GM19468 (cell line): ENCODE measurements around the gene GNAI1.
"Not testable (repeated sequence)": the region's sequence is repeated elsewhere in the genome, so short reads cannot be mapped to it uniquely, and the experiment has no call there.

Source experiments
- ATAC-seq: cut with Tn5 transposase; IDR thresholded peaks from one replicate; pipeline ENCODE4 v1.9.1; 2021; ENCODE audit warnings: mild to moderate bottlenecking, moderate library complexity, moderate number of reproducible peaks; ENCODE audit not compliant: unreplicated experiment; ENCODE audit errors: extremely low read depth

GNAI1 gene

GRCh38 chr7:80154656-80155333 is 20.2 kb downstream of the GNAI1 start:
- no peak for ATAC-seq

- no peak for ATAC-seq
Observed at GRCh38 chr7:80155374-80155773, 20.7 kb downstream of the GNAI1 start.

DNA sequence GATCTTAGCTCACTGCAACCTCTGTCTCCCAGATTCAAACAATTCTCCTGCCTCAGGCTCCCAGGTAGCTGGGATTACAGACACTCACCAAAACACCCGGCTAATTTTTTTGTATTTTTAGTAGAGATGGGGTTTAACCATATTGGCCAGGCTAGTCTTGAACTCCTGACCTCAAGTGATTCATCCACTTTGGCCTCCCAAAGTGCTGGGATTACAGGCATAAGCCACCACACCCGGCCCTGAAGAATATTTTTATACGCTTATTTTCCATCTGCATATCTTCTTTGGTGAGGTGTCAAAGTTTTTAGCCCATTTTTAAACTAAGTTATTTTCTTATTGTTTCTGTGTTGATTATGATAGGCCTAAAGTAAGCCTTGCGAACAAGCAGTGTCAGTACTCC is 23.1 kb downstream of the GNAI1 start:
- not testable (repeated sequence) for ATAC-seq

- no peak for ATAC-seq
Observed at GRCh38 chr7:80159802-80160201, 25.2 kb downstream of the GNAI1 start.

DNA sequence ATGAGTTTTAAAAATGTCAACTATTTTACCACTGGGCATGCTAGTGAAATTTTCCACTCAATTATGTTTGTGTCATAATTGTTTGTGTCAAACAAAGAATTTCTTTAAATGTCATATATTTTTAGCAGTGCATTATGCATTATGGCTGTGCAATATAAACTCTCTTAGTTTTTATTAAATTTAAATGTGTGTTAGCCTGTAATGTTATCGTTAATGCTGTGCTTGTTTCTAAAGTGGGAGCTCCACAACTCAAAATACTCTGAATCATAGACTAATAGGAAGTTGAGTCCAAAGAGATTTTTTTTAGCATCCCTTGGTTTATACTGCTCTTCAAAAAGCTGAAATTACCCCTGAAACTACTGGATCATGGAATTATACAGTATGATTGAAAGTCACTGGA is 26.8 kb downstream of the GNAI1 start:
- ATAC-seq: no peak

- no peak for ATAC-seq
Observed at GRCh38 chr7:80165177-80165576, 30.5 kb downstream of the GNAI1 start.

- ATAC-seq: no peak
Observed at GRCh38 chr7:80170445-80170844, 35.8 kb downstream of the GNAI1 start.

DNA sequence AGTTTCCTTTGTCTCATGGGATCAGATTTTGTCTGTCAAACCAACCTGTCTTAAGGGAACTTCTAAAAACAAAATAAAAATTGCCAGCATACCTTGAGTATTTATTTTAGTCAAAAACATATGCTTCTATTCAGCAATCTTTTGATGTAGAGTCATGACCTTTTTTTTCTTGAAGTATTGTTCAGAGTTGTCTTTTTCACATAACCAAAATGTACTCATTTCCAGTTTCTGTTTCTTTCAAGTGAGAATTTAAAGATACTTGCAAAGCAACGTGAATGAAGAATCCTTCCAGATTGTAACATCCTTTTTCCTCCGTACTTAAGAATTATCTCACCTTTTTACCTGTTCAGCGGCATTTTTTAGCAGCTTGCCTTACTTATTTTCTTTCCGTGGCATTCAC is 37.8 kb downstream of the GNAI1 start:
- no peak for ATAC-seq

GRCh38 chr7:80175744-80176143 is 41.1 kb downstream of the GNAI1 start:
- ATAC-seq: no peak

GRCh38 chr7:80181411-80181810 is 46.8 kb downstream of the GNAI1 start:
- no peak for ATAC-seq

GRCh38 chr7:80182630-80183276 is 48.1 kb downstream of the GNAI1 start:
- ATAC-seq: no peak

GRCh38 chr7:80183351-80183750 is 48.7 kb downstream of the GNAI1 start:
- ATAC-seq: no peak

GRCh38 chr7:80183900-80184685 is 49.5 kb downstream of the GNAI1 start:
- ATAC-seq: no peak

- no peak for ATAC-seq
Observed at GRCh38 chr7:80184693-80185092, 50.1 kb downstream of the GNAI1 start.

GRCh38 chr7:80185571-80185970 is 50.9 kb downstream of the GNAI1 start:
- ATAC-seq: no peak

DNA sequence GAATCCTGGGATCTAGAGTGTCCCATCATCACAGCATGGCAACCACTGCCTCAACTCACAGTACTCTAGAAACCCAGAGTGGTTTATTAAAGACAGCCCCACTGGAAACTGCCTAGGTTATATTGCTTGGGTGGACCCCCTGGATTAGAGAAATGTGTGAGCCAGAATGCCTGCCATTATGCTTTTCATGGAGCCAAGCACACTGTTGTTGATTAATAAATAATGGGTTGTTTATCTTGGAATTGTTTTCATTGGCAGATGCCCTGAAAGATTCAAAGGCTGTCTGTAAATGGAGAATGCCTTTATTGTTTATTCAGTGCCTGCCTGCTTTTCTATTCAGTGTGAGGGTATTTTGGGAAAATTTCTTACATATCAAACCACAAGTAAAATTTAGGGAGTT is 52.1 kb downstream of the GNAI1 start:
- ATAC-seq: no peak

DNA sequence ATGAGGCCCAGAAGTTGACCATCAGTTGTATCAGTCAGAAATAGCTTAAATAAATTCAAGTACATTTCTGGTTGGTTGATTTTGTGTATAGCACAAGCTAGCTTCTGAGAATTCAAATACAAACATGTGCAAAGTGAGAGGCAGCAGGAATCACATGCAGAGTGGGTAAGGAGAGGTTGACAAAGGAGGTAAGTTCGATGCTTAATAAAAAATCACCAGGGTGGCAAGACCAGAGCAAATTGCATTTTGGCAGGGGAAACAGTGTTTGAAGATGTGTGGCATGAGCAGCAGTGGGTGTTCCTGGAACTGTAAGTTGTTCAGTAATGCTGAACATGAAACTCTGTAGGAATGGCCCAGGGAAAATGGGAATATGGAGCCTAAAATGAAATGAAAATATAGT is 52.6 kb downstream of the GNAI1 start:
- no peak for ATAC-seq

DNA sequence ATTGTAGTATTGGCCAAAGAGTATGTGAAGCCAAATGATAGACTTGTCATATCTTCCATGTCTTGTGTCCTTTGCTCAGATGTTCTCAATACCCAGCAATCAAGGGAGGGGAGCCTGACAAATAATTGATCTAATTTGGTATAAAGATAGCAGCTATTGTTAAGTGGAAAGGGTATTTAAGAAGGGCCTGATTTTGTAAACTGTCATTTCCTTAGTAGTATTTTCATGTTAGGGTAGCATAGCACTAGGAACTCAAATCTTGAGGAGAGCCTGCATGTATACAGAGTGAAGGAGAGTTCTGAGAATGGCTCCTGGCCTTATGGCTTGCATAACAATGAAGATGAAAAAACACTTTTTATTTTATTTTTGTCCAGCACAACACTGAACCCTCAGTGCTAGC is 53.1 kb downstream of the GNAI1 start:
- no peak for ATAC-seq

- ATAC-seq: no peak
Observed at GRCh38 chr7:80189638-80190037, 55.0 kb downstream of the GNAI1 start.

DNA sequence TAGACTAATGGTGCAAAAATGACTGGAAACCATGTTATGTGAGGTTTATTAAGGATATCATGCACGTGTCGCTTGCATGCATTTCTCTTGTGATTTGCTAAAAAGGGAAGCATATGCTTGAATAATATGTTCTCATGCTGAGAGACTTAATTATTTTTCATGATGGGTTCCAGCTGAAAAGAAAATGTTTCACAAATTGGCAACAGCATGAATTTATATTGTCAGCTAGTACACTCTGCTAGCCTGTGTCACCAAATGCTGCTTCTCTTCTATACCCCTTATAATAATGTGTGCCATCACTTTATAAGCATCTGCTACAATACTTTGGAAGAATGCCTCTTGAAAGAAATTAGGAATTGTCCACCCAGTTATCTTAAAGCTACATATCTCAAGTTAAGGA is 63.0 kb downstream of the GNAI1 start:
- ATAC-seq: no peak

GRCh38 chr7:80199051-80199450 is 64.4 kb downstream of the GNAI1 start:
- ATAC-seq: no peak
